HG03457 (cell line): ENCODE measurements around the gene ZSCAN5A.
A peak's percentile ranks its signal among the peaks of the same experiment; 100 is the strongest.
"Not testable (repeated sequence)": the region's sequence is repeated elsewhere in the genome, so short reads cannot be mapped to it uniquely, and the experiment has no call there.

Source experiments
- ATAC-seq: cut with Tn5 transposase; IDR thresholded peaks from one replicate; pipeline ENCODE4 v1.9.1; 2021; ENCODE audit warnings: moderate number of reproducible peaks; ENCODE audit not compliant: unreplicated experiment

Gene ZSCAN5A

DNA sequence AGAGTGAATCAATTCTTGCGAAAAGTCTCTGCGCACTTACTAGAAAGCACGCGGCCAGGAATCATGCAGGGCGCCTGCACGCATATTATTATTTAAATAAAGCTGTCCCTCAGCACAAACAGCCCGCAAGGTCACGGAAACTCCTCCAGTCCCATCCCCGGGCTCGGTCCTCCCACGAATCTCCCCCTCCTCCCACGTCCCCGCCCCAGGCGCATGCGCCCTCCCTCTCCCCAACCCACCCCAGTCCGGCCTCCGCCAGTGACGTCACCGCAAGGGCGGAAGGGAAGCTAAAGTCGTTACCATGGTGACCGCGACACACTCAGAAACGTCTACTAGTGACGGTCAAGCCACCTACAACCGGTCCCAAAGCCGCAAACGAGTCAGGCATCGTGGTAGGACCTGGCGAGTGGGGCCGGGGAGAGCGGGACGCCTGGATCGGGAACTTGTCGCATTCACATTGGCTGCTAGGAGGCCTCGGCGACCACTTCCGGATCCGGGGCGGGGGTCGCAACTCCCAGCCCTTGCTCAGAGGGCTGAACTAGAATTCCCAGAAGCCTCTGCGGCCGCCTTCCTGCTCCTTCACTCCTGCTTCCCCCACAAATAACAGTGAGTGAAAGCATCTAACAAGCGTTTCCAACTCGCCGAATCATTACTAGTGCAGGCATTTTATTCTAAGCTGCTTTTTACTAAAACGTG is at the start of gene ZSCAN5A:
ZSCAN5A (minus strand) TSS at position 459 of the 696 bp plus-strand sequence. CDS start 89,793 bp downstream, outside the sequence.
- ATAC-seq: peak; percentile 59

GRCh38 chr19:56360841-56361240 is 46.2 kb upstream of the ZSCAN5A start:
- ATAC-seq: no peak

DNA sequence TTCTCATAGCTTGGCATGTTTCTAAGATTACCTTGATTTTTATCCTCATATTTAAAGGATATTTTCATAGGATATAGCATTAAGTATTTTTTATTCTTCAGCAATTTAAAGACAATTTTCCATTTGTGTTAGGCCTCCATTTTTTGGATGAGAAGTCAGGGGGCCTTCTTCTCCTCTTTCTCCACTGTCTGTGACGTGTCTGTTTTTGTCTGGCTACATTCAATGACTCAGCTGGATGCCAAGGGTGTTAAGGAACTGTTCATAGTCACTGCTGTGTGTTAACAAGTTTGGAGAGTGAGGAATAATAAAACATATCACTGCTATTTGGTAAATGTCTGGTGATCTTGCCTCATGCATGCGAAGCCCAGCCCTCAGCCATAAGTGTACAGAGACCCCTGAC is 42.3 kb upstream of the ZSCAN5A start:
- no peak for ATAC-seq

GRCh38 chr19:56355517-56355916 is 40.9 kb upstream of the ZSCAN5A start:
- no peak for ATAC-seq

DNA sequence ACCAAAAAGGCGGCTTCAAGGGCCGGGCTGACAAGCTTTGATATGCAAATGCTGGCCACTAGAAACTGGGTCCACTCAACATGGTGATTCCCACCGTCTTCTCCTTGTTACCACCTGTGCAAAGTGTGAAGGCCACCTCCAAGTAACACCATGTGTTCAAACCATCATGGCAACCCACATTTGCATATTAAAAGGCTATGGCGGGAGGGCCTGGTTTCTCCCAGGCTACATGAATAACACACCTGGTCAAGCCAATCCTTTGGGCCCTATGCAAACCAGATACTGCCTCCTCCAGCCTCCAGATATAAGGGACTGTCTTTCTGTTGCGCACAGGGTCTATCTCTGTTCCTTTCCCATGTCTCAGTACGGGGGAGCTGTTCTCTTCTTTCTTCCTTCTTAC is 36.6 kb upstream of the ZSCAN5A start:
- ATAC-seq: no peak

DNA sequence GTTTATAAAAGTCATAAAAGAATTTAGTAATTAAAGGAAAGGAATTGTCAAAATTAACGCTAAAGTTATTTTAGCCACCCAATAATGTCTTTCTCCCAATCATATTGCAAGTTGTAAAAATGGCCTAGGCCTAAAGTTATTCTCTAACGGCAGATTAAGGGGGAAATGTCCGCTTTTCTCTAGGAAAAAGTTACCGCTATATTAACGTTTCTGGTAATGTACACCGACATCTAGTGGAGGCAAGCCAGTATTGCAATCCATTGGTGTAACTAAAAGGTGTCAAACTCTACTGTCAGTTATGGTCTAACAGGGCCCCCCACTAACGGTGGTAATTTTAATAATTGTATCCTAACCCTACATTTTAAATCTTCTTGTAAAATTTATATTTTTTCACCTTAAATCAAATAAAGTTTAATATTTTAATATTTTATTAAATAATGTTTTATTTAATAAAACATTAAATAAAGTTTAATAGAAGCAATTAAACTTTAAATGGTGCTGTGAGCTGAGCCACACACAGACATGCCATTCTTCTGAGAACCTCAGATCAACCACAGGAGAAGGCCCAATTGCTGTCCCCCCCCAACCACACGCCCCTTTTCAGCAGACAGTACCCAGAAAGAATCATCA is 35.9 kb upstream of the ZSCAN5A start:
- no peak for ATAC-seq

DNA sequence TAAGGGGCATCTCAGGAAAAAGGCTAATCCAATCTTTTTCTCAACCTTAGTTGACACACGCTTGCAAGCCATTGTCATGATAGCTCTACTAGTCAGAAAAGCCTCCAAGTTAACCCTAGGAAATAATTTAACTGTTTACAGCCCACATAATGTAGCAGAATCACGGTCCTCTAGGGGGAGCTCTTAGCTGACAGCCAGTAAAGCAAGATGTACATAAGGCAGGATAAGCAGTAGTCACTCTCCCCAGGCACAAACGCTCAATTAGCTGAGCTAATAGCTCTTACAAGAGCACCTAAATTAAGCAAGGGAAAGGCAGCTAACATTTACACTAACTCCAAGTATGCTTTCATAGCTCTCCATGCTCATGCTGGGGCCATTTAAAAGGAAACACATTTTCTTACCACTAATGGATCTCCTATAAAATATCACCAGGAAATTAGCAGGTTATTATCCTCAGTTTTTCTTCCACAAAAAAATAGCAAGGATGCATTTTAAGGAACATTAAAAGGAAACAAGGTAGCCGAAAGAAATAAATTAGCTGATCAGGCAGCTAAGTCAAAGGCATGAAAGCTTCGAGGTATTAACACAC is 33.7 kb upstream of the ZSCAN5A start:
- no peak for ATAC-seq

DNA sequence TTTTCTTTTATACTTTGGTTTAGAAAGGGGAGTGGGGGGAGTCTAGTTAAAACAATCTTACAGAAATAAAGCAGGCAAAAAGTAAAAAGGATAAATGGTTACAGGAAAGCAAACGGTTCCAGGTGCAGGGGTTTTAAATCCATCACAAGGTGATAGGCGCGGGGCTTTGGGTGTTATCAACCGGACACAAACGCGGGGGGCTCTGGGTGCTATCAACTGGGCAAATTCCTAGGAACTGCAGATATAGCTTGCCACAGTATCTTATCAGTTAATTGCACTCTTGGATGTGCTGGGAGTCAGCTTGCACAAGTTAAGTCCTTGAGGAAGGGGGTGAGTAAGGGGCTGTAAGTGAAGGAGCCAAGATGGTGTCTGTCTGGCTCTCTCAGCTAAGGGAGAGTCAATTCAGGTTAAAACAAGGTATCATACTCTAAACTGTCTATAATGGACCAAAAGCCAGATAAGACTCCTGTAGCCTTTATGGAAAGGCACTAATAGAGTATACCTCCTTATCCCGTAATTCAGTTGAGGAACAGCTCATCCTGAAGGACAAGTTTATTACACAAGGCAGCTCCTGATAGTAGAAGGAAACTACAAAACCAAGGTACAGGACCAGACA is 32.6 kb upstream of the ZSCAN5A start:
- no peak for ATAC-seq

GRCh38 chr19:56341948-56342347 is 27.3 kb upstream of the ZSCAN5A start:
- no peak for ATAC-seq

DNA sequence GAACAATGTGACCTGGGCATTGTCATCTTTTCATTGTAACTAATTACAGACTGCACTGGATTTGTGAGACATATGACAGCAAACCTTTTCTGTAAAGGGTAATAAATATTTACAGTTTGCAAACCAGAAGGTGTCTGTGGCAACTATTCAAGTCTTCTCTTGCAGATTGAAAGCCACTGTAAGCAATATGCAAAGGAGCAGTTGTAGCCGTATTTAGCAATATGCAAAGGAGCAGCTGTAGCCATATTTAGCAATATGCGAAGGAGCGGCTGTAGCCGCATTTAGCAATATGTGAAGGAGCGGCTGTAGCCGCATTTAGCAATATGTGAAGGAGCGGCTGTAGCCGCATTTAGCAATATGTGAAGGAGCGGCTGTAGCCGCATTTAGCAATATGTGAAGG is 24.4 kb upstream of the ZSCAN5A start:
- ATAC-seq: not testable (repeated sequence)

- not testable (repeated sequence) for ATAC-seq
These were observed 22.4 kb upstream of the ZSCAN5A start for GRCh38 chr19:56337077-56337476.

GRCh38 chr19:56335371-56335770 is 20.7 kb upstream of the ZSCAN5A start:
- not testable (repeated sequence) for ATAC-seq

- no peak for ATAC-seq
These were observed 18.9 kb upstream of the ZSCAN5A start for GRCh38 chr19:56333506-56333905.

DNA sequence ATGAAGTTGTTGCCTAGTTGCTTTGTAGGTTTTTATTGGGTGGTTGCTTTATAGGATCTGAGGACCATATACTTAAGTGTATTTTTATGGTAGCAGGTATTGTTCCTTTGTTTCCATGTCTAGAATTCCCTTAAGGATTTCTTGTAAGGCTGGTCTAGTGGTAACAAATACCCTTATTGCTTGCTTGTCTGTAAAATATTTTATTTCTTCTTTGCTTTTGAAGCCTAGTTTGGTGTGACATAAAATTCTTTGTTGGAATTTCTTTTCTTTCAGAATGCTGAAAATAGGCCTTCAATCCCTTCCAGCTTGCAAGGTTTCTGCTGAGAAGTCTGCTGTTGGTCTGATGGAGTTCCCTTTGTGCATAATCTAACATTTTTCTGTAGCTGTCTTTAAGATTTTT is 18.1 kb upstream of the ZSCAN5A start:
- ATAC-seq: no peak

DNA sequence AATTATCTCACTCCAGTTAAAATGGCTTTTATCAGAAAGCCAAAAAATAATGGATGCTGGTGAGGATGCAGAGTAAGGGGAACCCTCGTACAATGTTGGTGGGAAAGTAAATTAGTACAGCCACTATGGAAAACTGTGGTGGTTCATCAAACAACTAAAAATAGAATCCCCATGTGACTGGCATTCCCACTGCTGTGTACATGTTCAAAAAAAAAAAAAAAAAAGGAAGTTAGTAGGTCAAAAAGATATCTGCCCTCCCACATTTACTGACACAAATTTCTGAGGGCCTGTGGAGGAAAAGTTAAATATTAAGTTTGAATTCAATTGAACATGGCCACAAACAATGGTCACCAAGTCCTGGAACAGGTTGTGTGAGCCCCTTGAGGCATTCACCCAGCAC is 9.8 kb upstream of the ZSCAN5A start:
- no peak for ATAC-seq

DNA sequence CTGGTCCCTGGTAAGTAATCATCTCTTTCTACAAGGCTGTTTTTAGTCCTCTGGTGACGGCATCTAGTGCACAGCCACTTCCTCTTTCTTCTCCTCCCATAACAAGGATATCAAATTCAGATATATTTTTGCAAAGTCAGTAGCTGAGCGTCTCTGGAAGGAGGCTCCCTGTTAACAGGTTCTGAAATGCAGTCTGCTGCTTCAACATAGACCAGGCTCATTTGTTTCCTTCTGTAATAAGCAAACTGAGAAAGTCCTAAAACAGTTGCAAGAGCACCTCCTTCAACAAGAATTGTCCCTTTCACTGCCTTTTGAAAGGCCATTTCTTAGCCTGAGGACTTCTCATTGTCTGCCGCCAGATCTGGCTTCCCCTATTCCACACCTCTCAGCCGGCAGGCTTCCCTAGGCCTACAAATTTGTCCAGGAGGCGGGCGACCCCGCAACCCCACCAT is 7.4 kb upstream of the ZSCAN5A start:
- ATAC-seq: no peak

DNA sequence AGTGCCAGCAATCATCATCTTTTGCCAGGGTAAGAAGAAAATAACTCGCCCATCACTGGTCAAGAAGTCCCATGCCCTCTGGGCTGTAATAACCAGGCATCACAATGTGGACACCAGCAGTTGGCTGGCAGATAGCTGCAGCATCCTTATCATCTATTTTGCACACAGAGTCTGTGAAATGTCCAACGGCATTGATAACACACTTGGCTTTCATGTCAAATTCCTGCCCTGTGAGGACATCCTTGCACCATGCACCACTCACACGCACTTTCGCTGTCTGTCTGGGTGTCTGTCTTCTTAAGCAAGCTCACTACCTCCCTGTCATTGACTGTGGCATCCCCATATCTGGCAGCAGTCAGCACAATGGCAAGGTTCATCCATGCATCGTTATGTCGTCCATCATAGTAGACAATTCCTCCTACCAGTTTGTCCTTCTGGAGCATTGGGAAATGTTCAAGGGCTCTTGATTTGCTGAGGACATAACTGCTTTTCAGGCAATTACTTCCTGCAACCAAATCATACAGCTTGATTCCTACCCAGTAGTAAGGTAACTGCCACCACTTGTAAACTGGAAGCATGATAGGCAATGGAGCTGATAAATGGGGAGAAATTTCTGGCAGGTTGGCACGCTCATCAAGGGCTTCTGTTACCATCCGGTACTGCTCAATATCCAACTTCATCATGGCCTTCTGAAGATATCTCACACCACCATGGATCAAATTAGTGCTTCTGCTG is 6.8 kb upstream of the ZSCAN5A start:
- no peak for ATAC-seq

- no peak for ATAC-seq
These were observed 5.4 kb upstream of the ZSCAN5A start for GRCh38 chr19:56319991-56320390.

DNA sequence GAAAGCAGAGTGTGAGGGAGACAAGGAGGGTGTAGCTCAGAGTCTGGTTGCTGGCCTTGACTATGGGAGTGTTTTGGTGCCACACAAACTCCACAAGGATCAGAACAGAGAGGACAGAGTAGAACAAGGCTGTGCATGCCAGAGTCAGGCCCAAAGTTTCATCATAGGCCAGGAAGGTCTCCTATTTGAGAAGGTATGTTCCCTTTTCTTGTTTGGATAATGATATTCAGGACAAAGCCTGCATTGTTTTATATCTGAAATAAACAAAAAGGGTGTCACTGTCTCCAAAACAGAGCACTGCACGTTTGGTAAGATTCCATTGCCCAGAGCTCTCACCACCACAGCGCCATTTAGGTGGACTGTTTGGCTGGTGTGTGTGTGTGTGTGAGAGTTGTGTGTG is 3.1 kb upstream of the ZSCAN5A start:
- ATAC-seq: no peak

- no peak for ATAC-seq
These were observed 2.1 kb upstream of the ZSCAN5A start for GRCh38 chr19:56316728-56317127.
